ENCODE data around the gene SYTL3.
A peak's percentile ranks its signal among the peaks of the same experiment; 100 is the strongest.
"Not testable (repeated sequence)": the region's sequence is repeated elsewhere in the genome, so short reads cannot be mapped to it uniquely, and the experiment has no call there.

Gene SYTL3, protein sequence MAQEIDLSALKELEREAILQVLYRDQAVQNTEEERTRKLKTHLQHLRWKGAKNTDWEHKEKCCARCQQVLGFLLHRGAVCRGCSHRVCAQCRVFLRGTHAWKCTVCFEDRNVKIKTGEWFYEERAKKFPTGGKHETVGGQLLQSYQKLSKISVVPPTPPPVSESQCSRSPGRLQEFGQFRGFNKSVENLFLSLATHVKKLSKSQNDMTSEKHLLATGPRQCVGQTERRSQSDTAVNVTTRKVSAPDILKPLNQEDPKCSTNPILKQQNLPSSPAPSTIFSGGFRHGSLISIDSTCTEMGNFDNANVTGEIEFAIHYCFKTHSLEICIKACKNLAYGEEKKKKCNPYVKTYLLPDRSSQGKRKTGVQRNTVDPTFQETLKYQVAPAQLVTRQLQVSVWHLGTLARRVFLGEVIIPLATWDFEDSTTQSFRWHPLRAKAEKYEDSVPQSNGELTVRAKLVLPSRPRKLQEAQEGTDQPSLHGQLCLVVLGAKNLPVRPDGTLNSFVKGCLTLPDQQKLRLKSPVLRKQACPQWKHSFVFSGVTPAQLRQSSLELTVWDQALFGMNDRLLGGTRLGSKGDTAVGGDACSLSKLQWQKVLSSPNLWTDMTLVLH

DNA sequence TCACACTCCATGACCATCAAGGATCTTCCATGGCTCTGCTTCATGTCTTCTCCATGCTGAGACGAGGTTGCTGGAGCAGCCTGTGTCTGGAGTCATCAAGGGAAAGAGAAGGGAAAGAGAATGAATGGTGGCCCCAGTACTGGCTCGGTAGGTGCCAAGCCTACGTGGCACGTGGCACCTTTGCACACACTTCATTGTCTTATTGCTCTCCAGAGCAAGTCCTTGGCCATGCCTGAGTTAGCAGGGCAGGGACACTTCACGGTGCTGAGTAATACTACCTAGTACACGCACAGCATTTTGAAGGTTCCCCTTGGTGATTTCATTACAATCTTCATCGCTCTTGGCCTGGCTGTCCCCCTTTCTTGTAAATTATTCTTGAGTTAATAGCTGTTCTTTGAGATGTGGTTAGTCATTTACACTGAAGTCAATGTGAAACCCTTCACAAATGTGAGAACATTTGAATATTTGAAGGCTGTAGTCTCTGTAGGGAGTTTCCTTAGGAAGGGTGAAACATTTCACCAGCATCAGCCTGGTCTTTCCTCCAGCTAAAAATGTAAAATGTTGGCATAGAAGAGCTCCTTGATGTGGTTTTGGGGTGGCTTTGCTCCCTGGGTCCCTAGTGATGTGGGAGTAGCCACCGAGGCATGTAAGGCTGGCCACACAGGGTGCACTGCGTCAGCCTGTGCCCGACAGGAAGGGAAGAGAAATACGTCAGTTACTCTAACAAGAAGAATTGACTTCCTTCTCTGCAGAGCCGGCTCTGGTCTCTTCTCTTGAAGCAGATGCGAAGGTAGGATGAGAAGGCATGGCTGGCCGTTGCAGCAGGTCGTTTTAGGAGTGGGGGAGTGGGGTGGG is at the start of gene SYTL3:
Gene SYTL3, plus strand, starts transcription at position 766 of the 855 bp plus-strand sequence. CDS start 13,215 bp downstream, outside the sequence.
- ChIA-PET POLR2A (interaction anchor here (0.6 kb wide), 1 partner anchor 1566 kb away, joined by 3 read pairs; no protein-coding TSS in a partner anchor), CTCF (interaction anchor here (1.2 to 3.2 kb wide), 2 partner anchors 10 to 20 kb away, joined by 4 to 12 read pairs; no protein-coding TSS in a partner anchor)
- TF ChIP-seq SUZ12 (IDR thresholded peaks at IDR 0.05), result no peak
- no peak for TF ChIP-seq LEF1 (IDR thresholded peaks at IDR 0.05; ENCODE audit: borderline replicate concordance)
- TF ChIP-seq ARNT (IDR thresholded peaks at IDR 0.05), result no peak
- no peak for TF ChIP-seq ZNF384 (IDR thresholded peaks at IDR 0.05)
- no peak for TF ChIP-seq BHLHE40 (IDR thresholded peaks at IDR 0.05; ENCODE audit: borderline replicate concordance)
- no peak for TF ChIP-seq PKNOX1 (IDR thresholded peaks at IDR 0.05)
- TF ChIP-seq FOXM1 (IDR thresholded peaks at IDR 0.05; ENCODE audit: borderline replicate concordance), result no peak
- no peak for TF ChIP-seq ELF4 (IDR thresholded peaks at IDR 0.05)
- no peak for TF ChIP-seq L3MBTL2 (conservative IDR thresholded peaks at IDR 0.05)
- no peak for TF ChIP-seq TARDBP (IDR thresholded peaks at IDR 0.05)
- no peak for TF ChIP-seq SP1 (IDR thresholded peaks at IDR 0.05)
- TF ChIP-seq FOXA1 (IDR thresholded peaks at IDR 0.05), result no peak
- no peak for TF ChIP-seq HDGF (IDR thresholded peaks at IDR 0.05; ENCODE audit: borderline replicate concordance)
- no peak for TF ChIP-seq CTBP1 (IDR thresholded peaks at IDR 0.05; ENCODE audit: borderline replicate concordance)
- no peak for DNase-seq (ENCODE audit: extremely low spot score)

GRCh38 chr6:158603261-158604047 is 46.4 kb upstream of the SYTL3 start:
- ChIA-PET POLR2A (interaction anchor here (1.0 kb wide), 1 partner anchor 41 kb away, joined by 3 read pairs; the partner anchor contains the start of gene DYNLT1), CTCF (interaction anchor here (0.6 kb wide), 1 partner anchor 389 kb away, joined by 6 read pairs; no protein-coding TSS in a partner anchor)
- TF ChIP-seq NFRKB (IDR thresholded peaks at IDR 0.05) (no peak), ZNF384 (IDR thresholded peaks at IDR 0.05) (no peak), ELF4 (IDR thresholded peaks at IDR 0.05) (no peak), SUZ12 (IDR thresholded peaks at IDR 0.05) (no peak), FOXM1 (IDR thresholded peaks at IDR 0.05; ENCODE audit: borderline replicate concordance) (no peak), LEF1 (IDR thresholded peaks at IDR 0.05; ENCODE audit: borderline replicate concordance) (no peak), PKNOX1 (IDR thresholded peaks at IDR 0.05) (no peak), CTBP1 (IDR thresholded peaks at IDR 0.05; ENCODE audit: borderline replicate concordance) (no peak), FOXK2 (IDR thresholded peaks at IDR 0.05) (no peak), BHLHE40 (IDR thresholded peaks at IDR 0.05; ENCODE audit: borderline replicate concordance) (no peak), SP1 (IDR thresholded peaks at IDR 0.05) (no peak), TARDBP (IDR thresholded peaks at IDR 0.05) (no peak), ARNT (IDR thresholded peaks at IDR 0.05) (no peak)
- DNase-seq (ENCODE audit: extremely low spot score), result no peak

DNA sequence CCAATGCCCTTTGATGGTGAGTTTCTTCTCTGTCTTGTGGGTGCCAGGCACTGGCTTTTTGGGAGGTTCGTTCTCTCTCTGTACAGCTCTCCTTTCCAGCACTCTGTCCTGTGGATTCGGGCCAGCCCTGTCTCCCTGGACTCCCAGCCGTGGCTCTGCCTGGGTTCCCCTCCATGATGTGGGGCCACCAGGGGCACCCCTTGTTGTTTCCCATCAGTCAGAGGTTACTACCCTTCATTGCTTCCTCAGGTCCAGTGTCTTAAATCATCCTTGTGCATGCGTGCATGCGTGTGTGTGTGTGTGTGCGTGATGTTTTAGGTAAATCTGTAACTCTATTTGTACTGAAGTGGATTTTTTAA is 45.8 kb upstream of the SYTL3 start:
- ChIA-PET CTCF (interaction anchor here (2.0 kb wide), 1 partner anchor 390 kb away, joined by 10 read pairs; no protein-coding TSS in a partner anchor), POLR2A (no interaction called here)
- DNase-seq (ENCODE audit: extremely low spot score), result no peak
- TF ChIP-seq ZNF384 (IDR thresholded peaks at IDR 0.05) (no peak), ELF4 (IDR thresholded peaks at IDR 0.05) (no peak), FOXM1 (IDR thresholded peaks at IDR 0.05; ENCODE audit: borderline replicate concordance) (no peak), ARNT (IDR thresholded peaks at IDR 0.05) (no peak), FOXA1 (IDR thresholded peaks at IDR 0.05) (no peak), PKNOX1 (IDR thresholded peaks at IDR 0.05) (no peak), L3MBTL2 (conservative IDR thresholded peaks at IDR 0.05) (no peak), LEF1 (IDR thresholded peaks at IDR 0.05; ENCODE audit: borderline replicate concordance) (no peak), SUZ12 (IDR thresholded peaks at IDR 0.05) (no peak), BHLHE40 (IDR thresholded peaks at IDR 0.05; ENCODE audit: borderline replicate concordance) (no peak), CTBP1 (IDR thresholded peaks at IDR 0.05; ENCODE audit: borderline replicate concordance) (no peak), HDGF (IDR thresholded peaks at IDR 0.05; ENCODE audit: borderline replicate concordance) (no peak), TARDBP (IDR thresholded peaks at IDR 0.05) (no peak), SP1 (IDR thresholded peaks at IDR 0.05) (no peak), NFRKB (IDR thresholded peaks at IDR 0.05) (no peak), FOXK2 (IDR thresholded peaks at IDR 0.05) (no peak)

DNA sequence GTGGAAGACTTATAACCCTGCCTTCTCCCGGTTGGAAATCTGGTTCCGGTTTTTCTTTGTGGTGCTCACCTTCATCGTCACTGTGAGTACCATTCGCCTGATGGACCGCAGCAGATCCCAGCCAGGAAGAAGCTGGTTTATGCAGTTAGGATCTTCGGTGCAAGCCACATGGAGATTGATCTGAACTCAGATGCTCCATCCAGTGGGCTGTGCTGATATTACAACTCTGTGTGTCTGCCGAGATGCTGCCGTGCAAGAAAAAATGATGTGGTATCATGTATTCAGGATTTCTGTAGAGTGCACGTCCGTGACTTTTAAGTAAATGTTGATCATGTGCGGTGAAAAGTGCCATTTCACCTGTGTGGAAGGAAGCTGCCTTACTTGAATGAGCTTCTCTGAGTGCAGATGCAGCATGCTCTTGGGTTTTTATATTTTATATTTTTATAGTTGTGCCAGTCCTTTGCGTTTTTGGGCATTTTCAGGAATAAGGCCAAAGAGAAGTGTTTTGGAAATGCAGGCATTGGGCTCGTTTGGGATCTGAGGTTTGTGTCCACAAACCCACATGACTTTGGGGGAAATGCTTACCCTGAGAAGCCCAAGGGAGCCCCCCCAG is 44.5 kb upstream of the SYTL3 start:
- CTCF ChIA-PET, result interaction anchor here (0.6 to 2.0 kb wide), 10 partner anchors 13 to 391 kb away, joined by 3 to 10 read pairs (median 3); partner anchors contain the start of gene TMEM181
- POLR2A ChIA-PET, result interaction anchor here (1.0 kb wide), 1 partner anchor 391 kb away, joined by 3 read pairs; no protein-coding TSS in a partner anchor
- no peak for TF ChIP-seq BHLHE40 (IDR thresholded peaks at IDR 0.05; ENCODE audit: borderline replicate concordance)
- TF ChIP-seq SUZ12 (IDR thresholded peaks at IDR 0.05), result no peak
- no peak for TF ChIP-seq SP1 (IDR thresholded peaks at IDR 0.05)
- no peak for TF ChIP-seq FOXM1 (IDR thresholded peaks at IDR 0.05; ENCODE audit: borderline replicate concordance)
- no peak for TF ChIP-seq ELF4 (IDR thresholded peaks at IDR 0.05)
- TF ChIP-seq HDGF (IDR thresholded peaks at IDR 0.05; ENCODE audit: borderline replicate concordance), result no peak
- no peak for TF ChIP-seq L3MBTL2 (conservative IDR thresholded peaks at IDR 0.05)
- TF ChIP-seq NFRKB (IDR thresholded peaks at IDR 0.05), result no peak
- TF ChIP-seq ARNT (IDR thresholded peaks at IDR 0.05), result no peak
- TF ChIP-seq CTBP1 (IDR thresholded peaks at IDR 0.05; ENCODE audit: borderline replicate concordance), result no peak
- no peak for TF ChIP-seq FOXA1 (IDR thresholded peaks at IDR 0.05)
- no peak for TF ChIP-seq TARDBP (IDR thresholded peaks at IDR 0.05)
- no peak for TF ChIP-seq PKNOX1 (IDR thresholded peaks at IDR 0.05)
- TF ChIP-seq ZNF384 (IDR thresholded peaks at IDR 0.05), result no peak
- TF ChIP-seq LEF1 (IDR thresholded peaks at IDR 0.05; ENCODE audit: borderline replicate concordance), result no peak
- TF ChIP-seq FOXK2 (IDR thresholded peaks at IDR 0.05), result no peak
- peak; percentile 84 for DNase-seq (ENCODE audit: extremely low spot score)

GRCh38 chr6:158606011-158606410 is 43.8 kb upstream of the SYTL3 start:
- POLR2A ChIA-PET; DNase-seq (ENCODE audit: extremely low spot score): not testable (repeated sequence)
- CTCF ChIA-PET, result interaction anchor here (1.2 to 2.0 kb wide), 4 partner anchors 18 to 392 kb away, joined by 3 to 10 read pairs (median 5); no protein-coding TSS in a partner anchor

Data from HEK293T (cell line).